HEK293 (cell line): Measurements from ENCODE around the gene BTG4.

ENCODE experiments used
- CTCF ChIA-PET: fragments of 350-600 bp; formaldehyde crosslinking; extraction: SDS; loops from one replicate; lab custom pipeline; 2021; ENCODE audit warnings: antibody characterized with exemption; lab: Yijun Ruan, JAX
- POLR2A ChIA-PET: fragments of 300-600 bp; formaldehyde crosslinking; extraction: SDS; loops from one replicate; lab custom pipeline; 2020; ENCODE audit warnings: antibody characterized with exemption, inconsistent platforms; lab: Yijun Ruan, JAX
- H3K27ac ChIP-seq: fragments of 200-500 bp; sonication (Bioruptor generic); 2 replicates; pipeline ENCODE4 v1.5.1; 2014; ENCODE audit warnings: low read depth, low read length, control low read depth, inconsistent platforms; ENCODE audit errors: extremely low read depth
- H3K36me3 ChIP-seq, 2 experiments: fragments of 200-500 bp in 1 of 2; sonication (Bioruptor generic) in 1 of 2; 1 replicate in 1 of 2; 2 replicates in 1 of 2; pipeline ENCODE4 v1.5.1; 2014 to 2017; ENCODE audit warnings: inconsistent platforms in 2 of 2, low read length in 2 of 2; ENCODE audit not compliant: control insufficient read depth in 2 of 2, insufficient read depth in 1 of 2
- H3K4me1 ChIP-seq: fragments of 200-500 bp; sonication (Bioruptor generic); 2 replicates; pipeline ENCODE4 v1.5.1; 2014; ENCODE audit warnings: mild to moderate bottlenecking, low read length, inconsistent platforms; ENCODE audit not compliant: control insufficient read depth, insufficient read depth
- H3K4me3 ChIP-seq: 2 replicates; pipeline ENCODE4 v1.5.1; 2011; ENCODE audit warnings: low read depth, mild to moderate bottlenecking, control low read depth, low read length, moderate library complexity
- H3K9me3 ChIP-seq: fragments of 200-500 bp; sonication (Bioruptor generic); 2 replicates; pipeline ENCODE4 v1.5.1; 2014; ENCODE audit warnings: low read depth, low read length, inconsistent platforms; ENCODE audit not compliant: control insufficient read depth, insufficient read depth
- CTCF ChIP-seq: fragments of 450-650 bp; formaldehyde crosslinking; IDR thresholded peaks from 2 replicates; pipeline ENCODE4 v1.5.1; 2016; ENCODE audit warnings: missing biosample characterization, missing genetic modification characterization
- GFI1B ChIP-seq: fragments of 450-650 bp; formaldehyde crosslinking; IDR thresholded peaks from 2 replicates; pipeline ENCODE4 v1.5.1; 2016; ENCODE audit warnings: missing biosample characterization, missing genetic modification characterization
- GLI2 ChIP-seq: fragments of 450-650 bp; formaldehyde crosslinking; IDR thresholded peaks from 2 replicates; pipeline ENCODE4; 2017; ENCODE audit warnings: missing biosample characterization, missing genetic modification characterization, low read depth, borderline replicate concordance
- GLIS2 ChIP-seq: fragments of 450-650 bp; formaldehyde crosslinking; IDR thresholded peaks from 2 replicates; pipeline ENCODE4 v1.5.1; 2016; ENCODE audit warnings: missing biosample characterization, missing genetic modification characterization
- INSM2 ChIP-seq: fragments of 450-650 bp; formaldehyde crosslinking; IDR thresholded peaks from 2 replicates; pipeline ENCODE4 v1.5.1; 2016; ENCODE audit warnings: missing biosample characterization, missing genetic modification characterization
- KLF1 ChIP-seq: fragments of 450-650 bp; formaldehyde crosslinking; IDR thresholded peaks from 2 replicates; pipeline ENCODE4 v1.5.1; 2016; ENCODE audit warnings: missing biosample characterization, missing genetic modification characterization
- MYNN ChIP-seq: fragments of 450-650 bp; formaldehyde crosslinking; IDR thresholded peaks from 2 replicates; pipeline ENCODE4 v1.5.1; 2016; ENCODE audit warnings: missing biosample characterization, missing genetic modification characterization, borderline replicate concordance
- RBAK ChIP-seq: fragments of 450-650 bp; formaldehyde crosslinking; IDR thresholded peaks from 2 replicates; pipeline ENCODE4 v1.5.1; 2016; ENCODE audit warnings: missing biosample characterization, missing genetic modification characterization
- SALL2 ChIP-seq: fragments of 450-650 bp; formaldehyde crosslinking; IDR thresholded peaks from 2 replicates; pipeline ENCODE4 v1.5.0; 2017; ENCODE audit warnings: missing biosample characterization, mild to moderate bottlenecking, missing genetic modification characterization, borderline replicate concordance
- WT1 ChIP-seq: fragments of 450-650 bp; formaldehyde crosslinking; IDR thresholded peaks from 2 replicates; pipeline ENCODE4 v1.5.1; 2016; ENCODE audit warnings: missing biosample characterization, missing genetic modification characterization
- ZBTB20 ChIP-seq: fragments of 450-650 bp; formaldehyde crosslinking; IDR thresholded peaks from 2 replicates; pipeline ENCODE4 v1.5.1; 2016; ENCODE audit warnings: missing biosample characterization, missing genetic modification characterization
- ZBTB48 ChIP-seq: fragments of 450-650 bp; formaldehyde crosslinking; IDR thresholded peaks from 2 replicates; pipeline ENCODE4 v1.5.1; 2016; ENCODE audit warnings: missing biosample characterization, missing genetic modification characterization
- ZFP69B ChIP-seq: fragments of 450-650 bp; formaldehyde crosslinking; IDR thresholded peaks from 2 replicates; pipeline ENCODE4 v1.5.1; 2016; ENCODE audit warnings: missing biosample characterization, missing genetic modification characterization
- ZNF138 ChIP-seq: fragments of 450-650 bp; formaldehyde crosslinking; IDR thresholded peaks from 2 replicates; pipeline ENCODE4 v1.5.1; 2016; ENCODE audit warnings: missing biosample characterization, missing genetic modification characterization, borderline replicate concordance
- ZNF148 ChIP-seq: fragments of 450-650 bp; formaldehyde crosslinking; IDR thresholded peaks from 2 replicates; pipeline ENCODE4 v1.5.0; 2017; ENCODE audit warnings: missing biosample characterization, missing genetic modification characterization, borderline replicate concordance
- ZNF155 ChIP-seq: fragments of 450-650 bp; formaldehyde crosslinking; IDR thresholded peaks from 2 replicates; pipeline ENCODE4 v1.5.1; 2016; ENCODE audit warnings: missing biosample characterization, missing genetic modification characterization
- ZNF214 ChIP-seq: fragments of 450-650 bp; formaldehyde crosslinking; IDR thresholded peaks from 2 replicates; pipeline ENCODE4 v1.5.1; 2017; ENCODE audit warnings: missing biosample characterization, mild to moderate bottlenecking, missing genetic modification characterization, borderline replicate concordance
- ZNF274 ChIP-seq, 2 experiments: fragments of 200-500 bp in 1 of 2; fragments of 450-650 bp in 1 of 2; sonication (Bioruptor generic) in 1 of 2; formaldehyde crosslinking in 1 of 2; IDR thresholded peaks; 2 replicates each; pipeline versions ENCODE4 v1.5.1 to v1.6.1; 2014 to 2016; ENCODE audit warnings: borderline replicate concordance in 1 of 2, inconsistent platforms in 1 of 2, low read length in 1 of 2, missing biosample characterization in 1 of 2, missing genetic modification characterization in 1 of 2
- ZNF311 ChIP-seq: fragments of 450-650 bp; formaldehyde crosslinking; IDR thresholded peaks from 2 replicates; pipeline ENCODE4 v1.5.1; 2017; ENCODE audit warnings: missing biosample characterization, missing genetic modification characterization, borderline replicate concordance
- ZNF335 ChIP-seq: fragments of 450-650 bp; formaldehyde crosslinking; conservative IDR thresholded peaks from 2 replicates; pipeline ENCODE4 v1.5.1; 2016; ENCODE audit warnings: missing biosample characterization, missing genetic modification characterization
- ZNF548 ChIP-seq: fragments of 450-650 bp; formaldehyde crosslinking; IDR thresholded peaks from 2 replicates; pipeline ENCODE4 v1.5.1; 2016; ENCODE audit warnings: missing biosample characterization, missing genetic modification characterization
- ZNF560 ChIP-seq: fragments of 450-650 bp; formaldehyde crosslinking; IDR thresholded peaks from 2 replicates; pipeline ENCODE4 v1.5.1; 2017; ENCODE audit warnings: missing biosample characterization, missing genetic modification characterization, borderline replicate concordance
- ZNF654 ChIP-seq: fragments of 450-650 bp; formaldehyde crosslinking; IDR thresholded peaks from 2 replicates; pipeline ENCODE4 v1.5.1; 2016; ENCODE audit warnings: low read depth, missing biosample characterization, missing genetic modification characterization
- ZNF658 ChIP-seq: fragments of 450-650 bp; formaldehyde crosslinking; IDR thresholded peaks from 2 replicates; pipeline ENCODE4; 2016; ENCODE audit warnings: missing biosample characterization, missing genetic modification characterization
- ZNF768 ChIP-seq: fragments of 450-650 bp; formaldehyde crosslinking; IDR thresholded peaks from 2 replicates; pipeline ENCODE4 v1.5.1; 2018; ENCODE audit warnings: missing biosample characterization, mild to moderate bottlenecking, missing genetic modification characterization
- ZNF785 ChIP-seq: fragments of 450-650 bp; formaldehyde crosslinking; IDR thresholded peaks from 2 replicates; pipeline ENCODE4 v1.5.1; 2016; ENCODE audit warnings: missing biosample characterization, missing genetic modification characterization
- ZSCAN30 ChIP-seq: fragments of 450-650 bp; IDR thresholded peaks from 2 replicates; pipeline ENCODE4 v1.5.1; 2018; ENCODE audit warnings: missing biosample characterization, mild to moderate bottlenecking, missing genetic modification characterization, moderate library complexity

BTG4 gene

GRCh38 chr11:111532365-111532709 lies 20.2 kb upstream of the BTG4 start:
- TF ChIP-seq INSM2 (tag by site-specific recombination) (no peak), ZNF155 (tag by site-specific recombination) (no peak), ZNF148 (no peak), ZBTB48 (tag by site-specific recombination) (no peak), KLF1 (tag by site-specific recombination) (no peak), ZNF548 (tag by site-specific recombination) (no peak), GFI1B (tag by site-specific recombination) (no peak), SALL2 (tag by site-specific recombination) (no peak), RBAK (no peak), CTCF (tag by site-specific recombination) (no peak), ZNF311 (tag by site-specific recombination) (no peak)
- Histone ChIP-seq H3K27ac (no peak overlapping the region), H3K4me1 (no peaks in the 10 kb centered on the region), H3K4me3 (no peak overlapping the region), H3K36me3 (no peaks in the 10 kb centered on the region), H3K9me3 (no peaks in the 10 kb centered on the region)
- CTCF ChIA-PET, result no interaction called here
- POLR2A ChIA-PET, result no interaction called here

GRCh38 chr11:111531687-111532364 lies 19.6 kb upstream of the BTG4 start:
- Histone ChIP-seq H3K4me1 (no peaks in the 10 kb centered on the region), H3K4me3 (no peak overlapping the region), H3K36me3 (no peaks in the 10 kb centered on the region), H3K9me3 (no peaks in the 10 kb centered on the region), H3K27ac (no peak overlapping the region)
- ChIA-PET POLR2A (no interaction called here), CTCF (no interaction called here)
- TF ChIP-seq GLIS2 (tag by site-specific recombination) (no peak), ZNF138 (tag by site-specific recombination) (no peak), ZNF274 (IDR thresholded peaks at IDR 0.05; ENCODE audit: low read length) (no peak), ZNF274 (tag by site-specific recombination; IDR thresholded peaks at IDR 0.05; ENCODE audit: borderline replicate concordance) (no peak), MYNN (tag by site-specific recombination) (no peak), ZNF658 (tag by site-specific recombination) (no peak), ZNF654 (tag by site-specific recombination) (no peak), ZNF785 (no peak), ZNF560 (tag by site-specific recombination) (no peak), WT1 (tag by site-specific recombination) (no peak), ZNF335 (tag by site-specific recombination) (peak; percentile 68), ZNF148 (no peak), ZBTB20 (tag by site-specific recombination) (peak; percentile 23; the same call in 1 of the 2 replicates), ZNF214 (tag by site-specific recombination) (no peak), ZSCAN30 (tag by site-specific recombination) (no peak), ZNF768 (tag by site-specific recombination) (no peak), ZFP69B (peak; percentile 79), GLI2 (tag by site-specific recombination) (no peak)
